HepG2 (cell line): ENCODE results near the gene DPP7. TPM values are rescaled to one million over a fixed set of nuclear protein-coding genes. Genes with fewer than 3 reads are reported as not detected.

ENCODE experiments used
- HNRNPL ChIP-seq: fragments of 200-400 bp; formaldehyde crosslinking; IDR thresholded peaks from 2 replicates; pipeline ENCODE4 v1.6.1; 2017; ENCODE audit warnings: mild to moderate bottlenecking, low read depth, low read length
- KMT2A ChIP-seq: sonication (generic); formaldehyde crosslinking; IDR thresholded peaks from 2 replicates; pipeline ENCODE4 v1.4.0; 2020; ENCODE audit warnings: missing genetic modification reagents
- MIER3 ChIP-seq: IDR thresholded peaks from 2 replicates; pipeline ENCODE4 v1.6.1; 2016; ENCODE audit warnings: missing compliant biosample characterization, borderline replicate concordance
- MYC ChIP-seq: sonication (generic); formaldehyde crosslinking; IDR thresholded peaks from 2 replicates; pipeline ENCODE4 v1.9.0; 2021; ENCODE audit warnings: missing genetic modification reagents, borderline replicate concordance
- PRMT3 ChIP-seq: sonication (generic); formaldehyde crosslinking; IDR thresholded peaks from 2 replicates; pipeline ENCODE4 v1.8.1; 2022; ENCODE audit warnings: low read depth, mild to moderate bottlenecking, moderate library complexity, missing genetic modification reagents, borderline replicate concordance
- SPEN ChIP-seq: sonication (generic); formaldehyde crosslinking; IDR thresholded peaks from 2 replicates; pipeline ENCODE4 v1.5.1; 2020; ENCODE audit warnings: low read depth, mild to moderate bottlenecking, missing genetic modification reagents
- SUZ12 ChIP-seq: fragments of 150-350 bp; IDR thresholded peaks from 2 replicates; pipeline ENCODE4 v1.6.1; 2014; ENCODE audit warnings: low read depth, low read length
- ZC3H4 ChIP-seq: sonication (generic); formaldehyde crosslinking; IDR thresholded peaks from 2 replicates; pipeline ENCODE4 v1.4.0; 2020; ENCODE audit warnings: missing genetic modification reagents, borderline replicate concordance
- ZFAT ChIP-seq: sonication (generic); formaldehyde crosslinking; conservative IDR thresholded peaks from 2 replicates; pipeline ENCODE4 v1.8.1; 2023; ENCODE audit warnings: missing genetic modification reagents, inconsistent platforms
- ZMYM2 ChIP-seq: sonication (generic); formaldehyde crosslinking; IDR thresholded peaks from 2 replicates; pipeline ENCODE4 v1.8.0; 2022; ENCODE audit warnings: mild to moderate bottlenecking, missing genetic modification reagents
- ZNF12 ChIP-seq: sonication (generic); formaldehyde crosslinking; IDR thresholded peaks from 2 replicates; pipeline ENCODE4 v1.5.0; 2020; ENCODE audit warnings: missing genetic modification reagents
- ZNF326 ChIP-seq: sonication (generic); formaldehyde crosslinking; IDR thresholded peaks from 2 replicates; pipeline ENCODE4 v1.4.0; 2020; ENCODE audit warnings: missing genetic modification reagents, borderline replicate concordance
- ZNF614 ChIP-seq: IDR thresholded peaks from 2 replicates; pipeline ENCODE4 v1.6.1; 2018; ENCODE audit warnings: missing biosample characterization, missing genetic modification reagents, inconsistent platforms, borderline replicate concordance
- ZNF792 ChIP-seq: IDR thresholded peaks from 2 replicates; pipeline ENCODE4 v1.6.1; 2016
- polyA plus RNA-seq, 8 experiments: library from polyadenylated mRNA; depleted of rRNA in 3 of 8; stranded (reverse) in 7 of 8; unstranded in 1 of 8; fragments of >200 nt; fragmentation: Illumina TruSeq in 4 of 8; extraction: Trizol in 4 of 8; gene quantifications; 2 replicates each; pipeline versions ENCODE4 v1.2.1 to v1.2.3, GENCODE V29; 2011 to 2016; ENCODE audit warnings: low read depth in 4 of 8, missing spikeins in 1 of 8, mixed read lengths in 1 of 8; ENCODE audit not compliant: insufficient read depth in 1 of 8
- total RNA-seq, 5 experiments: library from RNA; depleted of rRNA; stranded (reverse); fragments of >200 nt; fragmentation: Illumina TruSeq; extraction: Trizol; gene quantifications; 2 replicates each; pipeline ENCODE4 v1.2.3, GENCODE V29; 2016; ENCODE audit warnings: low read depth in 1 of 5
- TF ChIP-seq, protein P1 (sequence below): sonication (generic); formaldehyde crosslinking; IDR thresholded peaks from 2 replicates; pipeline ENCODE4 v1.4.0; 2020; ENCODE audit warnings: missing genetic modification reagents
- TF ChIP-seq, protein P2 (sequence below): sonication (generic); IDR thresholded peaks from 2 replicates; pipeline ENCODE4 v1.6.1; 2016; ENCODE audit warnings: low read depth, borderline replicate concordance
- TF ChIP-seq, protein P3 (sequence below): sonication (generic); formaldehyde crosslinking; IDR thresholded peaks from 2 replicates; pipeline ENCODE4 v1.4.0; 2020; ENCODE audit warnings: mild to moderate bottlenecking, missing genetic modification reagents
- TF ChIP-seq, protein P4 (sequence below): sonication (generic); formaldehyde crosslinking; IDR thresholded peaks from 2 replicates; pipeline ENCODE4 v1.5.1; 2020; ENCODE audit warnings: mild to moderate bottlenecking, missing genetic modification reagents, moderate library complexity
- TF ChIP-seq, protein P5 (sequence below): sonication (generic); formaldehyde crosslinking; IDR thresholded peaks from 2 replicates; pipeline ENCODE4 v1.9.0; 2022; ENCODE audit warnings: missing genetic modification reagents, mild to moderate bottlenecking, borderline replicate concordance

DPP7 gene
- total and polyA plus RNA-seq, 2 of the 13 experiments (the other 11 are each of a cell fraction or from before 2014, with no cell fraction given), result 1.2 to 4.5 TPM

GRCh38 chr9:137070201-137070905 lies 44.2 kb downstream of the DPP7 start, which contains the start of gene SAPCD2 (continued):
- TF ChIP-seq, protein P1, sequence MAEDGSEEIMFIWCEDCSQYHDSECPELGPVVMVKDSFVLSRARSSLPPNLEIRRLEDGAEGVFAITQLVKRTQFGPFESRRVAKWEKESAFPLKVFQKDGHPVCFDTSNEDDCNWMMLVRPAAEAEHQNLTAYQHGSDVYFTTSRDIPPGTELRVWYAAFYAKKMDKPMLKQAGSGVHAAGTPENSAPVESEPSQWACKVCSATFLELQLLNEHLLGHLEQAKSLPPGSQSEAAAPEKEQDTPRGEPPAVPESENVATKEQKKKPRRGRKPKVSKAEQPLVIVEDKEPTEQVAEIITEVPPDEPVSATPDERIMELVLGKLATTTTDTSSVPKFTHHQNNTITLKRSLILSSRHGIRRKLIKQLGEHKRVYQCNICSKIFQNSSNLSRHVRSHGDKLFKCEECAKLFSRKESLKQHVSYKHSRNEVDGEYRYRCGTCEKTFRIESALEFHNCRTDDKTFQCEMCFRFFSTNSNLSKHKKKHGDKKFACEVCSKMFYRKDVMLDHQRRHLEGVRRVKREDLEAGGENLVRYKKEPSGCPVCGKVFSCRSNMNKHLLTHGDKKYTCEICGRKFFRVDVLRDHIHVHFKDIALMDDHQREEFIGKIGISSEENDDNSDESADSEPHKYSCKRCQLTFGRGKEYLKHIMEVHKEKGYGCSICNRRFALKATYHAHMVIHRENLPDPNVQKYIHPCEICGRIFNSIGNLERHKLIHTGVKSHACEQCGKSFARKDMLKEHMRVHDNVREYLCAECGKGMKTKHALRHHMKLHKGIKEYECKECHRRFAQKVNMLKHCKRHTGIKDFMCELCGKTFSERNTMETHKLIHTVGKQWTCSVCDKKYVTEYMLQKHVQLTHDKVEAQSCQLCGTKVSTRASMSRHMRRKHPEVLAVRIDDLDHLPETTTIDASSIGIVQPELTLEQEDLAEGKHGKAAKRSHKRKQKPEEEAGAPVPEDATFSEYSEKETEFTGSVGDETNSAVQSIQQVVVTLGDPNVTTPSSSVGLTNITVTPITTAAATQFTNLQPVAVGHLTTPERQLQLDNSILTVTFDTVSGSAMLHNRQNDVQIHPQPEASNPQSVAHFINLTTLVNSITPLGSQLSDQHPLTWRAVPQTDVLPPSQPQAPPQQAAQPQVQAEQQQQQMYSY (CRISPR knock-in tag), result no peak; the same call in 1 of the 2 replicates
- TF ChIP-seq SUZ12 (no peak), ZNF326 (CRISPR knock-in tag) (no peak), HNRNPL (no peak), MIER3 (no peak), PRMT3 (CRISPR knock-in tag) (no peak), ZC3H4 (CRISPR knock-in tag) (no peak), MYC (CRISPR knock-in tag) (peak; percentile 53), ZNF614 (CRISPR knock-in tag) (no peak), KMT2A (CRISPR knock-in tag) (peak; percentile 41; the same call in 1 of the 2 replicates), ZNF792 (peak; percentile 65), ZFAT (CRISPR knock-in tag) (no peak), SPEN (0 out of 2 replicates have a peak, but pooled peaks have one; percentile 11), ZMYM2 (0 out of 2 replicates have a peak, but pooled peaks have one; percentile 37), ZNF12 (CRISPR knock-in tag) (no peak)
- TF ChIP-seq, protein P2, sequence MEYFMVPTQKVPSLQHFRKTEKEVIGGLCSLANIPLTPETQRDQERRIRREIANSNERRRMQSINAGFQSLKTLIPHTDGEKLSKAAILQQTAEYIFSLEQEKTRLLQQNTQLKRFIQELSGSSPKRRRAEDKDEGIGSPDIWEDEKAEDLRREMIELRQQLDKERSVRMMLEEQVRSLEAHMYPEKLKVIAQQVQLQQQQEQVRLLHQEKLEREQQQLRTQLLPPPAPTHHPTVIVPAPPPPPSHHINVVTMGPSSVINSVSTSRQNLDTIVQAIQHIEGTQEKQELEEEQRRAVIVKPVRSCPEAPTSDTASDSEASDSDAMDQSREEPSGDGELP, result peak; percentile 58; the same call in 1 of the 2 replicates
- TF ChIP-seq, protein P3, sequence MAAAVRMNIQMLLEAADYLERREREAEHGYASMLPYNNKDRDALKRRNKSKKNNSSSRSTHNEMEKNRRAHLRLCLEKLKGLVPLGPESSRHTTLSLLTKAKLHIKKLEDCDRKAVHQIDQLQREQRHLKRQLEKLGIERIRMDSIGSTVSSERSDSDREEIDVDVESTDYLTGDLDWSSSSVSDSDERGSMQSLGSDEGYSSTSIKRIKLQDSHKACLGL (CRISPR knock-in tag), result no peak
- TF ChIP-seq, protein P4, sequence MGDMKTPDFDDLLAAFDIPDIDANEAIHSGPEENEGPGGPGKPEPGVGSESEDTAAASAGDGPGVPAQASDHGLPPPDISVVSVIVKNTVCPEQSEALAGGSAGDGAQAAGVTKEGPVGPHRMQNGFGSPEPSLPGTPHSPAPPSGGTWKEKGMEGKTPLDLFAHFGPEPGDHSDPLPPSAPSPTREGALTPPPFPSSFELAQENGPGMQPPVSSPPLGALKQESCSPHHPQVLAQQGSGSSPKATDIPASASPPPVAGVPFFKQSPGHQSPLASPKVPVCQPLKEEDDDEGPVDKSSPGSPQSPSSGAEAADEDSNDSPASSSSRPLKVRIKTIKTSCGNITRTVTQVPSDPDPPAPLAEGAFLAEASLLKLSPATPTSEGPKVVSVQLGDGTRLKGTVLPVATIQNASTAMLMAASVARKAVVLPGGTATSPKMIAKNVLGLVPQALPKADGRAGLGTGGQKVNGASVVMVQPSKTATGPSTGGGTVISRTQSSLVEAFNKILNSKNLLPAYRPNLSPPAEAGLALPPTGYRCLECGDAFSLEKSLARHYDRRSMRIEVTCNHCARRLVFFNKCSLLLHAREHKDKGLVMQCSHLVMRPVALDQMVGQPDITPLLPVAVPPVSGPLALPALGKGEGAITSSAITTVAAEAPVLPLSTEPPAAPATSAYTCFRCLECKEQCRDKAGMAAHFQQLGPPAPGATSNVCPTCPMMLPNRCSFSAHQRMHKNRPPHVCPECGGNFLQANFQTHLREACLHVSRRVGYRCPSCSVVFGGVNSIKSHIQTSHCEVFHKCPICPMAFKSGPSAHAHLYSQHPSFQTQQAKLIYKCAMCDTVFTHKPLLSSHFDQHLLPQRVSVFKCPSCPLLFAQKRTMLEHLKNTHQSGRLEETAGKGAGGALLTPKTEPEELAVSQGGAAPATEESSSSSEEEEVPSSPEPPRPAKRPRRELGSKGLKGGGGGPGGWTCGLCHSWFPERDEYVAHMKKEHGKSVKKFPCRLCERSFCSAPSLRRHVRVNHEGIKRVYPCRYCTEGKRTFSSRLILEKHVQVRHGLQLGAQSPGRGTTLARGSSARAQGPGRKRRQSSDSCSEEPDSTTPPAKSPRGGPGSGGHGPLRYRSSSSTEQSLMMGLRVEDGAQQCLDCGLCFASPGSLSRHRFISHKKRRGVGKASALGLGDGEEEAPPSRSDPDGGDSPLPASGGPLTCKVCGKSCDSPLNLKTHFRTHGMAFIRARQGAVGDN (CRISPR knock-in tag), result peak; percentile 79
- TF ChIP-seq, protein P5, sequence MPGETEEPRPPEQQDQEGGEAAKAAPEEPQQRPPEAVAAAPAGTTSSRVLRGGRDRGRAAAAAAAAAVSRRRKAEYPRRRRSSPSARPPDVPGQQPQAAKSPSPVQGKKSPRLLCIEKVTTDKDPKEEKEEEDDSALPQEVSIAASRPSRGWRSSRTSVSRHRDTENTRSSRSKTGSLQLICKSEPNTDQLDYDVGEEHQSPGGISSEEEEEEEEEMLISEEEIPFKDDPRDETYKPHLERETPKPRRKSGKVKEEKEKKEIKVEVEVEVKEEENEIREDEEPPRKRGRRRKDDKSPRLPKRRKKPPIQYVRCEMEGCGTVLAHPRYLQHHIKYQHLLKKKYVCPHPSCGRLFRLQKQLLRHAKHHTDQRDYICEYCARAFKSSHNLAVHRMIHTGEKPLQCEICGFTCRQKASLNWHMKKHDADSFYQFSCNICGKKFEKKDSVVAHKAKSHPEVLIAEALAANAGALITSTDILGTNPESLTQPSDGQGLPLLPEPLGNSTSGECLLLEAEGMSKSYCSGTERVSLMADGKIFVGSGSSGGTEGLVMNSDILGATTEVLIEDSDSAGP (CRISPR knock-in tag), result peak; percentile 54; the same call in 1 of the 2 replicates
